ENCODE data around the gene ATP5PB. TPM values are rescaled to one million over a fixed set of nuclear protein-coding genes. Genes with fewer than 3 reads are reported as not detected.

ATP5PB gene
- total RNA-seq, 1 experiment from 2014 or later = 194 TPM

GRCh38 chr1:111471538-111471937 lies 22.3 kb downstream of the ATP5PB start:
- no peak for TF ChIP-seq CTCF (IDR thresholded peaks at IDR 0.05; ENCODE audit: insufficient read depth in 1 of 2, low read depth in 1 of 2, low read length in 1 of 2, severe bottlenecking in 1 of 2, unreplicated experiment in 1 of 2)
- intact Hi-C loops (cut with micrococcal nuclease; ENCODE audit: unreplicated experiment) = no loop called here
- Histone ChIP-seq H3K9me3 (no peaks in the 10 kb centered on the region), H3K36me3 (ENCODE audit: control insufficient read depth, insufficient read depth, low read length) (no peaks in the 10 kb centered on the region), H3K4me3 (ENCODE audit: low read depth, low read length) (no peak overlapping the region), H3K4me1 (no peaks in the 10 kb centered on the region), H3K27me3 (replicated peaks; ENCODE audit: control insufficient read depth, insufficient read depth, low read length) (no peaks in the 10 kb centered on the region)
- Mint-ChIP-seq H3K9me3 (ENCODE audit: unreplicated experiment) (no peaks in the 10 kb centered on the region), H3K36me3 (ENCODE audit: insufficient read depth, unreplicated experiment) (no peaks in the 10 kb centered on the region), H3K4me3 (ENCODE audit: unreplicated experiment) (no peak overlapping the region), H3K4me1 (ENCODE audit: low read depth, unreplicated experiment) (no peaks in the 10 kb centered on the region), H3K27ac (ENCODE audit: unreplicated experiment) (no peak overlapping the region), H3K27me3 (ENCODE audit: insufficient read depth, unreplicated experiment) (no peaks in the 10 kb centered on the region)
- POLR2A ChIA-PET = interaction anchor here (0.6 kb wide), 1 partner anchor 177 kb away, joined by 4 read pairs; no protein-coding TSS in a partner anchor
- CTCF ChIA-PET = no interaction called here
- no peak for DNase-seq
- BruUV-seq (replicated peaks) = no TSS peak

GRCh38 chr1:111474106-111474505 lies 24.8 kb downstream of the ATP5PB start:
- Histone ChIP-seq H3K36me3 (ENCODE audit: control insufficient read depth, insufficient read depth, low read length) (no peaks in the 10 kb centered on the region), H3K9me3 (no peaks in the 10 kb centered on the region), H3K4me1 (no peaks in the 10 kb centered on the region), H3K4me3 (ENCODE audit: low read depth, low read length) (no peak overlapping the region), H3K27me3 (replicated peaks; ENCODE audit: control insufficient read depth, insufficient read depth, low read length) (no peaks in the 10 kb centered on the region)
- intact Hi-C loops (cut with micrococcal nuclease; ENCODE audit: unreplicated experiment) = no loop called here
- TF ChIP-seq CTCF (IDR thresholded peaks at IDR 0.05; ENCODE audit: insufficient read depth in 1 of 2, low read depth in 1 of 2, low read length in 1 of 2, severe bottlenecking in 1 of 2, unreplicated experiment in 1 of 2) = no peak
- no peak overlapping the region for H3K27ac Mint-ChIP-seq (ENCODE audit: unreplicated experiment)
- H3K4me1 Mint-ChIP-seq (ENCODE audit: low read depth, unreplicated experiment) = no peaks in the 10 kb centered on the region
- CTCF ChIA-PET = no interaction called here
- no TSS peak for BruUV-seq (replicated peaks)
- no peaks in the 10 kb centered on the region for H3K9me3 Mint-ChIP-seq (ENCODE audit: unreplicated experiment)
- no peaks in the 10 kb centered on the region for H3K36me3 Mint-ChIP-seq (ENCODE audit: insufficient read depth, unreplicated experiment)
- H3K27me3 Mint-ChIP-seq (ENCODE audit: insufficient read depth, unreplicated experiment) = no peaks in the 10 kb centered on the region
- POLR2A ChIA-PET = no interaction called here
- no peak overlapping the region for H3K4me3 Mint-ChIP-seq (ENCODE audit: unreplicated experiment)
- DNase-seq = no peak

- no TSS peak for BruUV-seq (replicated peaks)
- no peaks in the 10 kb centered on the region for H3K4me1 Mint-ChIP-seq (ENCODE audit: low read depth, unreplicated experiment)
- Histone ChIP-seq H3K4me3 (ENCODE audit: low read depth, low read length) (no peak overlapping the region), H3K36me3 (ENCODE audit: control insufficient read depth, insufficient read depth, low read length) (no peaks in the 10 kb centered on the region), H3K9me3 (no peaks in the 10 kb centered on the region), H3K4me1 (no peaks in the 10 kb centered on the region), H3K27me3 (replicated peaks; ENCODE audit: control insufficient read depth, insufficient read depth, low read length) (no peaks in the 10 kb centered on the region)
- intact Hi-C loops (cut with micrococcal nuclease; ENCODE audit: unreplicated experiment) = no loop called here
- H3K4me3 Mint-ChIP-seq (ENCODE audit: unreplicated experiment) = no peak overlapping the region
- no peaks in the 10 kb centered on the region for H3K9me3 Mint-ChIP-seq (ENCODE audit: unreplicated experiment)
- H3K27me3 Mint-ChIP-seq (ENCODE audit: insufficient read depth, unreplicated experiment) = no peaks in the 10 kb centered on the region
- TF ChIP-seq CTCF (IDR thresholded peaks at IDR 0.05; ENCODE audit: insufficient read depth in 1 of 2, low read depth in 1 of 2, low read length in 1 of 2, severe bottlenecking in 1 of 2, unreplicated experiment in 1 of 2) = no peak
- ChIA-PET POLR2A (no interaction called here), CTCF (no interaction called here)
- no peaks in the 10 kb centered on the region for H3K36me3 Mint-ChIP-seq (ENCODE audit: insufficient read depth, unreplicated experiment)
- H3K27ac Mint-ChIP-seq (ENCODE audit: unreplicated experiment) = no peak overlapping the region
- no peak for DNase-seq
Observed at GRCh38 chr1:111474521-111474920, 25.3 kb downstream of the ATP5PB start.

All from Caco-2 (cell line).